GM12891 (cell line): ENCODE results near the gene MKLN1.

Experiments used
- POLR2A ChIP-seq: IDR thresholded peaks from 2 replicates; pipeline ENCODE4 v1.6.1; 2011; ENCODE audit warnings: low read depth, low read length, control low read depth
- POLR2AphosphoS5 ChIP-seq: IDR thresholded peaks from 2 replicates; pipeline ENCODE4 v1.6.1; 2011; ENCODE audit warnings: low read depth, low read length, control low read depth

GRCh38 chr7:131508754-131509486 is 181.2 kb downstream of the MKLN1 start:
- TF ChIP-seq POLR2AphosphoS5 (no peak), POLR2A (no peak)
